ENCODE results near the gene ITGB3.

DNA sequence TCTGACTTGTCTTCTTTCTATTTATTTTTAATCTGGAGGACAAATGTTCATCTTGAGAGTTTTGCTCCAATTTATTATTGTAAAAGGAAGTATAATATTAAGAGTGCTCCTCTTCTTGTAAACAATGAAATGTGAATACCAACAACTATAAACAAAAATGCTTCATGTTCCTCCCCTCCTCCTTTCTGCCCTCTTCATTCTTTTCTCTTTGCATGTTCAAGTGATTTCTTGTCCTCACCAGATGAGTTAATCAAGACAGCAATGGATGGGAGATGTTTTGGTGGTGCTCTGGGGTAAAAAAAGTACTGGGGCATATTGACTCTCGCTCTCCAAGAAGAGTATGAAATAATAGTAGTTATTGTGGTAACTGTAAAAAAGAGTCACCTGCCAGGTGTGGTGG lies 24.3 kb downstream of the ITGB3 start:
- TF ChIP-seq POLR2A (IDR thresholded peaks at IDR 0.05; ENCODE audit: low read depth, low read length) (no peak), POLR2AphosphoS5 (IDR thresholded peaks at IDR 0.05; ENCODE audit: low read depth, low read length) (no peak), TAF1 (IDR thresholded peaks at IDR 0.05; ENCODE audit: borderline replicate concordance, low read depth, low read length) (no peak)

Measured in GM12892 (cell line).